T-cell (primary cell): Measurements from ENCODE around the gene CFAP126. TPM values are rescaled to one million over a fixed set of nuclear protein-coding genes. Genes with fewer than 3 reads are reported as not detected.
"Not testable (repeated sequence)": the region's sequence is repeated elsewhere in the genome, so short reads cannot be mapped to it uniquely, and the experiment has no call there.

Experiments used
- ATAC-seq, 4 experiments: fragments of 200-7000 bp in 3 of 4; fragments of 150-1000 bp in 1 of 4; cut with Tn5 transposase; replicated peaks in 1 of 4; 1 replicate in 3 of 4; 2 replicates in 1 of 4; pipeline ENCODE4 v1.10.0; 2021; ENCODE audit warnings: moderate library complexity in 3 of 4, mild to moderate bottlenecking in 2 of 4, moderate number of reproducible peaks in 1 of 4
- CTCF ChIA-PET, 2 donors: fragments of 300-600 bp; sonication (Branson Sonifier 250); formaldehyde crosslinking; loops; one replicate each; lab custom pipeline; 2022; ENCODE audit warnings: antibody characterized with exemption in 2 of 2; lab: Charles Lee
- POLR2A ChIA-PET, 2 donors: fragments of 300-600 bp; sonication (Branson Sonifier 250); formaldehyde crosslinking; loops; one replicate each; lab custom pipeline; 2022; ENCODE audit warnings: antibody characterized with exemption in 2 of 2; lab: Charles Lee
- DNase-seq, 35 experiments: peaks; one replicate each; pipeline versions ENCODE4 v3.0.0 to v3.0.0-alpha.2; 2013 to 2023
- H3K27ac ChIP-seq: one replicate; pipeline ENCODE4 v1.5.1; 2013; ENCODE audit warnings: low read length
- H3K27me3 ChIP-seq, 2 experiments: replicated peaks in 1 of 2; 1 replicate in 1 of 2; 2 replicates in 1 of 2; pipeline versions ENCODE4 v1.6.1 to v1.7.0; 2013; ENCODE audit warnings: low read length in 1 of 2, mixed read lengths in 1 of 2; ENCODE audit not compliant: control insufficient read depth in 2 of 2, insufficient read depth in 2 of 2; ENCODE audit errors: extremely low read depth in 1 of 2
- H3K36me3 ChIP-seq, 2 donors: 1 replicate in 1 of 2; 2 replicates in 1 of 2; pipeline versions ENCODE4 v1.6.1 to v1.7.0; 2013; ENCODE audit warnings: low read length in 1 of 2; ENCODE audit not compliant: control insufficient read depth in 2 of 2, insufficient read depth in 1 of 2; ENCODE audit errors: extremely low read depth in 1 of 2
- H3K4me1 ChIP-seq, 2 experiments: 1 replicate in 1 of 2; 2 replicates in 1 of 2; pipeline versions ENCODE4 v1.6.1 to v1.7.0; 2013; ENCODE audit warnings: low read length in 2 of 2, mixed read lengths in 1 of 2; ENCODE audit not compliant: insufficient read depth in 2 of 2, control insufficient read depth in 1 of 2; ENCODE audit errors: extremely low read depth in 1 of 2
- H3K4me3 ChIP-seq, 2 donors: 1 replicate in 1 of 2; 2 replicates in 1 of 2; pipeline versions ENCODE4 v1.5.1 to v1.7.0; 2013; ENCODE audit warnings: mild to moderate bottlenecking in 2 of 2, low read length in 1 of 2, moderate library complexity in 1 of 2; ENCODE audit not compliant: control insufficient read depth in 1 of 2; ENCODE audit errors: extremely low read depth in 1 of 2
- H3K9me3 ChIP-seq: 2 replicates; pipeline ENCODE4 v1.7.0; 2013
- H3K27ac Mint-ChIP-seq, 2 donors: one replicate each; pipeline ENCODE4 v1.8.0; 2020 to 2021; ENCODE audit warnings: mild to moderate bottlenecking in 2 of 2, mixed read lengths in 2 of 2
- H3K27me3 Mint-ChIP-seq, 2 donors: one replicate each; pipeline ENCODE4 v1.8.0; 2021 to 2022; ENCODE audit warnings: mixed read lengths in 2 of 2
- H3K36me3 Mint-ChIP-seq: one replicate; pipeline ENCODE4 v1.8.0; 2021; ENCODE audit warnings: mixed read lengths
- H3K4me1 Mint-ChIP-seq, 3 donors: one replicate each; pipeline ENCODE4 v1.8.0; 2020 to 2022; ENCODE audit warnings: mixed read lengths in 3 of 3, mild to moderate bottlenecking in 1 of 3
- H3K4me3 Mint-ChIP-seq, 3 donors: one replicate each; pipeline ENCODE4 v1.8.0; 2020 to 2022; ENCODE audit warnings: mild to moderate bottlenecking in 3 of 3, mixed read lengths in 3 of 3, moderate library complexity in 3 of 3
- H3K9me3 Mint-ChIP-seq, 3 donors: one replicate each; pipeline ENCODE4 v1.8.0; 2020 to 2022; ENCODE audit warnings: mixed read lengths in 3 of 3
- WGBS: methylation state at CpG from one replicate; pipeline ENCODE4 v1.1.5; 2013; ENCODE audit warnings: missing lambda C conversion rate; ENCODE audit not compliant: insufficient coverage; 5-methylcytosine and 5-hydroxymethylcytosine counted together
- total RNA-seq, 35 experiments: library from RNA in 6 of 35; stranded (reverse) in 6 of 35; fragments of 120-200 nt in 1 of 35; gene quantifications; one replicate each; pipeline versions ENCODE4 v1.2.1 to v1.2.4 and lab custom pipeline; 2013 to 2026

The CFAP126 gene
- total RNA-seq, 5 donors from 2014 or later (not counting 1 experiment from before 2014, with no cell fraction given), result not detected

- H3K9me3 ChIP-seq, result no peaks in the 10 kb centered on the region
- no peak overlapping the region for H3K4me3 ChIP-seq
- Mint-ChIP-seq H3K36me3 (no peaks in the 10 kb centered on the region), H3K27ac (no peak overlapping the region), H3K4me1 (peaks cover 17 to 21% (median 19%) of the 10 kb centered on the region in 3 donors), H3K9me3 (no peaks in the 10 kb centered on the region), H3K4me3 (no peak overlapping the region), H3K27me3 (no peaks in the 10 kb centered on the region)
- H3K36me3 ChIP-seq, result no peaks in the 10 kb centered on the region
- peaks cover 0 to 4% of the 10 kb centered on the region in 2 experiments for H3K27me3 ChIP-seq
- CTCF ChIA-PET, result no interaction called here
- DNase-seq (no peak), ATAC-seq (no peak)
- peaks cover 12 to 19% of the 10 kb centered on the region in 2 experiments for H3K4me1 ChIP-seq
- no peak overlapping the region for H3K27ac ChIP-seq
- POLR2A ChIA-PET, result no interaction called here
Measured at GRCh38 chr1:161393151-161393550, 25.5 kb upstream of the CFAP126 start.

- peaks cover 12 to 19% of the 10 kb centered on the region in 2 experiments for H3K4me1 ChIP-seq
- WGBS, result 93% methylated on average over 7 of the region's 8 CpGs
- DNase-seq (no peak), ATAC-seq (no peak)
- no peaks in the 10 kb centered on the region for H3K9me3 ChIP-seq
- no peaks in the 10 kb centered on the region for H3K9me3 Mint-ChIP-seq
- peaks cover 0 to 4% of the 10 kb centered on the region in 2 experiments for H3K27me3 ChIP-seq
- peak overlapping the region in 2 of 3 donors; percentile 25 to 91 for H3K4me3 Mint-ChIP-seq
- no peaks in the 10 kb centered on the region for H3K36me3 Mint-ChIP-seq
- peaks cover 28 to 31% (median 31%) of the 10 kb centered on the region in 3 donors for H3K4me1 Mint-ChIP-seq
- ChIA-PET CTCF (interaction anchor here (0.6 to 1.1 kb wide), 4 partner anchors 10 to 77 kb away, joined by 3 to 8 read pairs (median 4); partner anchors contain the start of gene SDHC (in 1 of the 2)), POLR2A (no interaction called here)
- H3K27me3 Mint-ChIP-seq, result no peaks in the 10 kb centered on the region
- no peak overlapping the region for H3K27ac ChIP-seq
- no peak overlapping the region for H3K27ac Mint-ChIP-seq
- no peak overlapping the region for H3K4me3 ChIP-seq
- no peaks in the 10 kb centered on the region for H3K36me3 ChIP-seq
Measured at GRCh38 chr1:161391611-161392010, 23.9 kb upstream of the CFAP126 start.

- 100% methylated on average over 4 of the region's 7 CpGs for whole genome bisulfite sequencing
- H3K9me3 ChIP-seq, H3K9me3 Mint-ChIP-seq, H3K27me3 ChIP-seq, H3K4me3 ChIP-seq, H3K36me3 ChIP-seq, H3K27ac ChIP-seq, POLR2A ChIA-PET, H3K27me3 Mint-ChIP-seq, H3K27ac Mint-ChIP-seq, ATAC-seq, H3K36me3 Mint-ChIP-seq, DNase-seq: not testable (repeated sequence)
- H3K4me1 ChIP-seq, result peaks cover 12 to 22% of the 10 kb centered on the region in 2 experiments
- H3K4me1 Mint-ChIP-seq, result peaks cover 33 to 36% (median 36%) of the 10 kb centered on the region in 3 donors
- peak overlapping the region; percentile 86 to 91 (median 89) for H3K4me3 Mint-ChIP-seq
- CTCF ChIA-PET, result interaction anchor here (0.6 to 1.1 kb wide), 4 partner anchors 9 to 77 kb away, joined by 3 to 8 read pairs (median 4); partner anchors contain the start of gene SDHC (in 1 of the 2)
Measured at GRCh38 chr1:161391136-161391535, 23.5 kb upstream of the CFAP126 start.

- no peaks in the 10 kb centered on the region for H3K36me3 ChIP-seq
- ATAC-seq, result peak in 2 of 4 experiments; percentile 10 to 15
- peak overlapping the region; percentile 86 to 91 (median 89) for H3K4me3 Mint-ChIP-seq
- ChIA-PET CTCF (interaction anchor here in 1 of 2 donors (1.1 kb wide), 1 partner anchor 8 kb away, joined by 3 read pairs; no protein-coding TSS in a partner anchor), POLR2A (no interaction called here)
- H3K9me3 Mint-ChIP-seq, result no peaks in the 10 kb centered on the region
- DNase-seq, result peak in 1 of 35 experiments; percentile 31
- peak overlapping the region; percentile 86 to 93 for H3K27ac Mint-ChIP-seq
- 7% methylated on average over 11 of the region's 13 CpGs for WGBS
- H3K36me3 Mint-ChIP-seq, result no peaks in the 10 kb centered on the region
- H3K27ac ChIP-seq, result peak overlapping the region; percentile 87
- H3K4me1 Mint-ChIP-seq, result peaks cover 36 to 37% (median 37%) of the 10 kb centered on the region in 3 donors
- H3K27me3 Mint-ChIP-seq, result no peaks in the 10 kb centered on the region
- H3K4me3 ChIP-seq, result peak overlapping the region; percentile 84 to 88
- H3K4me1 ChIP-seq, result peaks cover 12 to 24% of the 10 kb centered on the region in 2 experiments
- H3K9me3 ChIP-seq, result no peaks in the 10 kb centered on the region
- peaks cover 0 to 4% of the 10 kb centered on the region in 2 experiments for H3K27me3 ChIP-seq
Measured at GRCh38 chr1:161390559-161390858, 22.8 kb upstream of the CFAP126 start.

- ATAC-seq (peak; percentile 90 to 97 (median 94)), DNase-seq (peak; percentile 84 to 98 (median 93))
- ChIA-PET CTCF (interaction anchor here in 1 of 2 donors (0.6 to 1.4 kb wide), 4 partner anchors 76 to 1059 kb away, joined by 3 to 13 read pairs (median 5); partner anchors contain the start of genes SDHC and TOMM40L), POLR2A (interaction anchor here in 1 of 2 donors (0.7 to 0.8 kb wide), 2 partner anchors 76 to 187 kb away, joined by 4 to 12 read pairs; partner anchors contain the start of gene SDHC)
- Histone ChIP-seq H3K27me3 (no peaks in the 10 kb centered on the region), H3K27ac (peak overlapping the region; percentile 87), H3K4me3 (peak overlapping the region; percentile 84 to 88), H3K36me3 (no peaks in the 10 kb centered on the region), H3K9me3 (no peaks in the 10 kb centered on the region), H3K4me1 (peaks cover 12 to 24% of the 10 kb centered on the region in 2 experiments)
- Mint-ChIP-seq H3K27ac (peak overlapping the region; percentile 86 to 93), H3K4me1 (peaks cover 36 to 37% (median 37%) of the 10 kb centered on the region in 3 donors), H3K27me3 (no peaks in the 10 kb centered on the region), H3K4me3 (peak overlapping the region; percentile 86 to 91 (median 89)), H3K9me3 (no peaks in the 10 kb centered on the region), H3K36me3 (no peaks in the 10 kb centered on the region)
- under 1% methylated on average over 62 of the region's 79 CpGs for WGBS
Measured at GRCh38 chr1:161389691-161390558, 22.2 kb upstream of the CFAP126 start.

GRCh38 chr1:161389158-161389557, 21.5 kb upstream of the CFAP126 start:
- H3K36me3 ChIP-seq, DNase-seq, ATAC-seq, H3K9me3 Mint-ChIP-seq, H3K27me3 Mint-ChIP-seq, H3K27me3 ChIP-seq, H3K36me3 Mint-ChIP-seq, H3K9me3 ChIP-seq: not testable (repeated sequence)
- H3K27ac ChIP-seq, result peak overlapping the region; percentile 83
- Mint-ChIP-seq H3K4me1 (peaks cover 36 to 37% (median 37%) of the 10 kb centered on the region in 3 donors), H3K27ac (peak overlapping the region; percentile 74 to 93), H3K4me3 (peak overlapping the region; percentile 86 to 91 (median 89))
- peak overlapping the region; percentile 81 to 82 for H3K4me3 ChIP-seq
- peaks cover 12 to 24% of the 10 kb centered on the region in 2 experiments for H3K4me1 ChIP-seq
- CTCF ChIA-PET, result interaction anchor here (1.1 to 1.5 kb wide), 4 partner anchors 75 to 198 kb away, joined by 3 to 13 read pairs (median 4); partner anchors contain the start of genes SDHC (in 1 of the 2) and TOMM40L (in 1 of the 2)
- POLR2A ChIA-PET, result interaction anchor here in 1 of 2 donors (0.7 to 0.8 kb wide), 2 partner anchors 75 to 186 kb away, joined by 4 to 12 read pairs; partner anchors contain the start of gene SDHC
- 91% methylated on average over 4 of the region's 16 CpGs for WGBS
